HepG2 (cell line): ENCODE data around the gene C16orf86. TPM values are rescaled to one million over a fixed set of nuclear protein-coding genes. Genes with fewer than 3 reads are reported as not detected.

Experiments
- KAT8 ChIP-seq: IDR thresholded peaks from 2 replicates; pipeline ENCODE4 v1.6.1; 2016; ENCODE audit warnings: missing genetic modification reagents, missing compliant biosample characterization
- TBP ChIP-seq: sonication (generic); formaldehyde crosslinking; IDR thresholded peaks from 2 replicates; pipeline ENCODE4 v1.5.0; 2020; ENCODE audit warnings: missing genetic modification reagents
- ZNF121 ChIP-seq: sonication (generic); formaldehyde crosslinking; IDR thresholded peaks from 2 replicates; pipeline ENCODE4 v1.5.0; 2020; ENCODE audit warnings: mild to moderate bottlenecking, missing genetic modification reagents
- ZNF598 ChIP-seq: sonication (generic); formaldehyde crosslinking; IDR thresholded peaks from 2 replicates; pipeline ENCODE4 v1.5.1; 2020; ENCODE audit warnings: mild to moderate bottlenecking, missing genetic modification reagents, borderline replicate concordance
- ZNF780A ChIP-seq: sonication (generic); formaldehyde crosslinking; IDR thresholded peaks from 2 replicates; pipeline ENCODE4 v1.8.0; 2022; ENCODE audit warnings: mild to moderate bottlenecking, missing genetic modification reagents, moderate library complexity
- polyA plus RNA-seq, 8 experiments: library from polyadenylated mRNA; depleted of rRNA in 3 of 8; stranded (reverse) in 7 of 8; unstranded in 1 of 8; fragments of >200 nt; fragmentation: Illumina TruSeq in 4 of 8; extraction: Trizol in 4 of 8; gene quantifications; 2 replicates each; pipeline versions ENCODE4 v1.2.1 to v1.2.3, GENCODE V29; 2011 to 2016; ENCODE audit warnings: low read depth in 4 of 8, missing spikeins in 1 of 8, mixed read lengths in 1 of 8; ENCODE audit not compliant: insufficient read depth in 1 of 8
- total RNA-seq, 5 experiments: library from RNA; depleted of rRNA; stranded (reverse); fragments of >200 nt; fragmentation: Illumina TruSeq; extraction: Trizol; gene quantifications; 2 replicates each; pipeline ENCODE4 v1.2.3, GENCODE V29; 2016; ENCODE audit warnings: low read depth in 1 of 5
- TF ChIP-seq, protein P1 (sequence below): sonication (generic); formaldehyde crosslinking; IDR thresholded peaks from 2 replicates; pipeline ENCODE4 v1.4.0; 2020; ENCODE audit warnings: missing genetic modification reagents, borderline replicate concordance
- TF ChIP-seq, protein P2 (sequence below): sonication (generic); formaldehyde crosslinking; IDR thresholded peaks from 2 replicates; pipeline ENCODE4 v1.8.0; 2022; ENCODE audit warnings: mild to moderate bottlenecking, missing genetic modification reagents
- TF ChIP-seq, protein P3 (sequence below): fragments of 450-650 bp; IDR thresholded peaks from 2 replicates; pipeline ENCODE4 v1.6.1; 2017; ENCODE audit warnings: mild to moderate bottlenecking
- TF ChIP-seq, protein P4 (sequence below): sonication (generic); formaldehyde crosslinking; IDR thresholded peaks from 2 replicates; pipeline ENCODE4 v1.4.0; 2020; ENCODE audit warnings: missing genetic modification reagents

C16orf86 gene
- total and polyA plus RNA-seq, 2 of the 13 experiments (the other 11 are each of a cell fraction or from before 2014, with no cell fraction given) = 1.5 to 3.1 TPM

DNA sequence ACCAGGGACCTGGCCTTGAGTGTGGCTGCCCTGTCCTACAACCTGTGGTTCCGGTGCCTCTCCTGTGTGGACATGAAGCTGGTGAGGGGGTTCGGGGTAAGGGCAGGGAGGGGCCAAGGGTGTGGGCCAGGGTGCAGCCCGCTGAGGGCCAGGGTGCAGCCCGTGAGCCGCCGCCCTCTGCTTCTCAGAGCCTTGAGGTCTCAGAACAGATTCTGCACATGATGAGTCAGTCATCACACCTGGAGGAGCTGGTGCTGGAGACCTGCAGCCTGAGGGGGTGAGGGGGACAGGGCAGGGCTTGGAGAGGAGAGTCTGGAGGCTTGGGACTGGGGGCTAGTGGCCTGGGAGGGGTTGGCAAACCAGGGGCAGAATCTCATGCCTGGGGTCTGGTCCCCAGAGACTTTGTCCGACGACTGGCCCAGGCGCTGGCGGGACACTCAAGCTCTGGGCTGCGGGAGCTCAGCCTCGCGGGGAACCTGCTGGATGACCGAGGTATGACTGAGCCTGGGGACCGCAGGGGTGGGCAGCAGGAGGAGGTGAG, 19.4 kb upstream of the C16orf86 start (continued):
- TF ChIP-seq, protein P1, sequence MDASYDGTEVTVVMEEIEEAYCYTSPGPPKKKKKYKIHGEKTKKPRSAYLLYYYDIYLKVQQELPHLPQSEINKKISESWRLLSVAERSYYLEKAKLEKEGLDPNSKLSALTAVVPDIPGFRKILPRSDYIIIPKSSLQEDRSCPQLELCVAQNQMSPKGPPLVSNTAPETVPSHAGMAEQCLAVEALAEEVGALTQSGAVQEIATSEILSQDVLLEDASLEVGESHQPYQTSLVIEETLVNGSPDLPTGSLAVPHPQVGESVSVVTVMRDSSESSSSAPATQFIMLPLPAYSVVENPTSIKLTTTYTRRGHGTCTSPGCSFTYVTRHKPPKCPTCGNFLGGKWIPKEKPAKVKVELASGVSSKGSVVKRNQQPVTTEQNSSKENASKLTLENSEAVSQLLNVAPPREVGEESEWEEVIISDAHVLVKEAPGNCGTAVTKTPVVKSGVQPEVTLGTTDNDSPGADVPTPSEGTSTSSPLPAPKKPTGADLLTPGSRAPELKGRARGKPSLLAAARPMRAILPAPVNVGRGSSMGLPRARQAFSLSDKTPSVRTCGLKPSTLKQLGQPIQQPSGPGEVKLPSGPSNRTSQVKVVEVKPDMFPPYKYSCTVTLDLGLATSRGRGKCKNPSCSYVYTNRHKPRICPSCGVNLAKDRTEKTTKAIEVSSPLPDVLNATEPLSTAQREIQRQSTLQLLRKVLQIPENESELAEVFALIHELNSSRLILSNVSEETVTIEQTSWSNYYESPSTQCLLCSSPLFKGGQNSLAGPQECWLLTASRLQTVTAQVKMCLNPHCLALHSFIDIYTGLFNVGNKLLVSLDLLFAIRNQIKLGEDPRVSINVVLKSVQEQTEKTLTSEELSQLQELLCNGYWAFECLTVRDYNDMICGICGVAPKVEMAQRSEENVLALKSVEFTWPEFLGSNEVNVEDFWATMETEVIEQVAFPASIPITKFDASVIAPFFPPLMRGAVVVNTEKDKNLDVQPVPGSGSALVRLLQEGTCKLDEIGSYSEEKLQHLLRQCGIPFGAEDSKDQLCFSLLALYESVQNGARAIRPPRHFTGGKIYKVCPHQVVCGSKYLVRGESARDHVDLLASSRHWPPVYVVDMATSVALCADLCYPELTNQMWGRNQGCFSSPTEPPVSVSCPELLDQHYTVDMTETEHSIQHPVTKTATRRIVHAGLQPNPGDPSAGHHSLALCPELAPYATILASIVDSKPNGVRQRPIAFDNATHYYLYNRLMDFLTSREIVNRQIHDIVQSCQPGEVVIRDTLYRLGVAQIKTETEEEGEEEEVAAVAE = no peak
- TF ChIP-seq KAT8 (CRISPR knock-in tag) = no peak
- no peak for TF ChIP-seq TBP (CRISPR knock-in tag)
- TF ChIP-seq, protein P2, sequence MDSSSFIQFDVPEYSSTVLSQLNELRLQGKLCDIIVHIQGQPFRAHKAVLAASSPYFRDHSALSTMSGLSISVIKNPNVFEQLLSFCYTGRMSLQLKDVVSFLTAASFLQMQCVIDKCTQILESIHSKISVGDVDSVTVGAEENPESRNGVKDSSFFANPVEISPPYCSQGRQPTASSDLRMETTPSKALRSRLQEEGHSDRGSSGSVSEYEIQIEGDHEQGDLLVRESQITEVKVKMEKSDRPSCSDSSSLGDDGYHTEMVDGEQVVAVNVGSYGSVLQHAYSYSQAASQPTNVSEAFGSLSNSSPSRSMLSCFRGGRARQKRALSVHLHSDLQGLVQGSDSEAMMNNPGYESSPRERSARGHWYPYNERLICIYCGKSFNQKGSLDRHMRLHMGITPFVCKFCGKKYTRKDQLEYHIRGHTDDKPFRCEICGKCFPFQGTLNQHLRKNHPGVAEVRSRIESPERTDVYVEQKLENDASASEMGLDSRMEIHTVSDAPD (CRISPR knock-in tag) = no peak
- TF ChIP-seq, protein P3, sequence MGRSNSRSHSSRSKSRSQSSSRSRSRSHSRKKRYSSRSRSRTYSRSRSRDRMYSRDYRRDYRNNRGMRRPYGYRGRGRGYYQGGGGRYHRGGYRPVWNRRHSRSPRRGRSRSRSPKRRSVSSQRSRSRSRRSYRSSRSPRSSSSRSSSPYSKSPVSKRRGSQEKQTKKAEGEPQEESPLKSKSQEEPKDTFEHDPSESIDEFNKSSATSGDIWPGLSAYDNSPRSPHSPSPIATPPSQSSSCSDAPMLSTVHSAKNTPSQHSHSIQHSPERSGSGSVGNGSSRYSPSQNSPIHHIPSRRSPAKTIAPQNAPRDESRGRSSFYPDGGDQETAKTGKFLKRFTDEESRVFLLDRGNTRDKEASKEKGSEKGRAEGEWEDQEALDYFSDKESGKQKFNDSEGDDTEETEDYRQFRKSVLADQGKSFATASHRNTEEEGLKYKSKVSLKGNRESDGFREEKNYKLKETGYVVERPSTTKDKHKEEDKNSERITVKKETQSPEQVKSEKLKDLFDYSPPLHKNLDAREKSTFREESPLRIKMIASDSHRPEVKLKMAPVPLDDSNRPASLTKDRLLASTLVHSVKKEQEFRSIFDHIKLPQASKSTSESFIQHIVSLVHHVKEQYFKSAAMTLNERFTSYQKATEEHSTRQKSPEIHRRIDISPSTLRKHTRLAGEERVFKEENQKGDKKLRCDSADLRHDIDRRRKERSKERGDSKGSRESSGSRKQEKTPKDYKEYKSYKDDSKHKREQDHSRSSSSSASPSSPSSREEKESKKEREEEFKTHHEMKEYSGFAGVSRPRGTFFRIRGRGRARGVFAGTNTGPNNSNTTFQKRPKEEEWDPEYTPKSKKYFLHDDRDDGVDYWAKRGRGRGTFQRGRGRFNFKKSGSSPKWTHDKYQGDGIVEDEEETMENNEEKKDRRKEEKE = no peak
- TF ChIP-seq, protein P4, sequence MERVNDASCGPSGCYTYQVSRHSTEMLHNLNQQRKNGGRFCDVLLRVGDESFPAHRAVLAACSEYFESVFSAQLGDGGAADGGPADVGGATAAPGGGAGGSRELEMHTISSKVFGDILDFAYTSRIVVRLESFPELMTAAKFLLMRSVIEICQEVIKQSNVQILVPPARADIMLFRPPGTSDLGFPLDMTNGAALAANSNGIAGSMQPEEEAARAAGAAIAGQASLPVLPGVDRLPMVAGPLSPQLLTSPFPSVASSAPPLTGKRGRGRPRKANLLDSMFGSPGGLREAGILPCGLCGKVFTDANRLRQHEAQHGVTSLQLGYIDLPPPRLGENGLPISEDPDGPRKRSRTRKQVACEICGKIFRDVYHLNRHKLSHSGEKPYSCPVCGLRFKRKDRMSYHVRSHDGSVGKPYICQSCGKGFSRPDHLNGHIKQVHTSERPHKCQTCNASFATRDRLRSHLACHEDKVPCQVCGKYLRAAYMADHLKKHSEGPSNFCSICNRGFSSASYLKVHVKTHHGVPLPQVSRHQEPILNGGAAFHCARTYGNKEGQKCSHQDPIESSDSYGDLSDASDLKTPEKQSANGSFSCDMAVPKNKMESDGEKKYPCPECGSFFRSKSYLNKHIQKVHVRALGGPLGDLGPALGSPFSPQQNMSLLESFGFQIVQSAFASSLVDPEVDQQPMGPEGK (CRISPR knock-in tag) = no peak
- TF ChIP-seq ZNF780A (CRISPR knock-in tag) = no peak
- TF ChIP-seq ZNF598 = no peak
- TF ChIP-seq ZNF121 (CRISPR knock-in tag) = no peak
